ENCODE data around the gene LCE1D.

LCE1D gene

GRCh38 chr1:152758636-152759035 lies 37.9 kb upstream of the LCE1D start:
- TF ChIP-seq CTCF (IDR thresholded peaks at IDR 0.05; ENCODE audit: control extremely low read depth, extremely low read depth, low read depth, missing control alignments) = no peak
- no peak for DNase-seq (ENCODE audit: extremely low spot score)
- CTCF ChIA-PET = interaction anchor here (2.1 kb wide), 1 partner anchor 19 kb away, joined by 5 read pairs; no protein-coding TSS in a partner anchor
- POLR2A ChIA-PET = no interaction called here

GRCh38 chr1:152759453-152760173 lies 36.9 kb upstream of the LCE1D start:
- TF ChIP-seq CTCF (IDR thresholded peaks at IDR 0.05; ENCODE audit: control extremely low read depth, extremely low read depth, low read depth, missing control alignments) = no peak
- ChIA-PET CTCF (interaction anchor here (0.8 to 2.1 kb wide), 2 partner anchors 15 to 18 kb away, joined by 3 to 5 read pairs; no protein-coding TSS in a partner anchor), POLR2A (no interaction called here)

GRCh38 chr1:152760551-152761190 lies 35.9 kb upstream of the LCE1D start:
- ChIA-PET POLR2A (no interaction called here), CTCF (interaction anchor here (0.8 to 2.1 kb wide), 2 partner anchors 16 to 17 kb away, joined by 3 to 5 read pairs; no protein-coding TSS in a partner anchor)
- TF ChIP-seq CTCF (IDR thresholded peaks at IDR 0.05; ENCODE audit: control extremely low read depth, extremely low read depth, low read depth, missing control alignments) = no peak
- DNase-seq (ENCODE audit: extremely low spot score) = no peak

More at GRCh38 chr1:152759453-152760173, 36.9 kb upstream of the LCE1D start:
- DNase-seq (ENCODE audit: extremely low spot score) = no peak

- no peak for DNase-seq (ENCODE audit: extremely low spot score)
- CTCF ChIA-PET = no interaction called here
- TF ChIP-seq CTCF (IDR thresholded peaks at IDR 0.05; ENCODE audit: control extremely low read depth, extremely low read depth, low read depth, missing control alignments) = no peak
- POLR2A ChIA-PET = no interaction called here
Observed at GRCh38 chr1:152761609-152762213, 34.8 kb upstream of the LCE1D start.

GRCh38 chr1:152768847-152769533 lies 27.5 kb upstream of the LCE1D start:
- DNase-seq (ENCODE audit: extremely low spot score) = no peak
- CTCF ChIA-PET = interaction anchor here (1.0 kb wide), 1 partner anchor 8 kb away, joined by 4 read pairs; no protein-coding TSS in a partner anchor
- POLR2A ChIA-PET = no interaction called here
- TF ChIP-seq CTCF (IDR thresholded peaks at IDR 0.05; ENCODE audit: control extremely low read depth, extremely low read depth, low read depth, missing control alignments) = no peak

GRCh38 chr1:152770411-152770810 lies 26.1 kb upstream of the LCE1D start:
- ChIA-PET POLR2A (no interaction called here), CTCF (no interaction called here)
- TF ChIP-seq CTCF (IDR thresholded peaks at IDR 0.05; ENCODE audit: control extremely low read depth, extremely low read depth, low read depth, missing control alignments) = no peak
- no peak for DNase-seq (ENCODE audit: extremely low spot score)

All from GM10248 (cell line).